GM18909 (cell line): ENCODE results near the gene CDK2AP2.
"Not testable (repeated sequence)": the region's sequence is repeated elsewhere in the genome, so short reads cannot be mapped to it uniquely, and the experiment has no call there.

ENCODE experiments used
- ATAC-seq: cut with Tn5 transposase; IDR thresholded peaks from one replicate; pipeline ENCODE4 v1.9.1; 2021; ENCODE audit warnings: mild to moderate bottlenecking; ENCODE audit not compliant: unreplicated experiment, poor library complexity

The CDK2AP2 gene

GRCh38 chr11:67468759-67469507 is 39.0 kb downstream of the CDK2AP2 start, which contains the start of gene TMEM134:
TSS of gene TMEM134 (minus strand) at chr11:67469251. CDS start at chr11:67469192, 59 bp downstream.
- ATAC-seq, result peak; percentile 67

DNA sequence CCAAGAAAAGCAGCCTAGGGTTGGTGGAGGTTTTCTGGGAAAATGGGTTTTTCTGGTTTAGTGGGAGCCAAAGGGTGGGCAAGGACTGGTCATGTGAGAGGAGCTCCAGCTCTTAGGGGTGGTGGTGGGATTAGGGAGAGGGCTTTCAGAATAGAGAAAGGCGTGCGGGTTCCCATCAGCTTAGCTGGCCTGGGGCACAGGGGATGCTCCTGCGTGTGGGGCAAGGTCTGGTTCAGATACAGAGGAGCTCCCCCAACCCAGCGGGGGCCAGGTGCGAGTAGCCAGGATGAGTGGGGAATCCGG is 39.6 kb downstream of the CDK2AP2 start:
- no peak for ATAC-seq

GRCh38 chr11:67468056-67468455 is 39.9 kb downstream of the CDK2AP2 start:
- no peak for ATAC-seq

GRCh38 chr11:67466962-67467771 is 40.8 kb downstream of the CDK2AP2 start:
- ATAC-seq, result no peak

DNA sequence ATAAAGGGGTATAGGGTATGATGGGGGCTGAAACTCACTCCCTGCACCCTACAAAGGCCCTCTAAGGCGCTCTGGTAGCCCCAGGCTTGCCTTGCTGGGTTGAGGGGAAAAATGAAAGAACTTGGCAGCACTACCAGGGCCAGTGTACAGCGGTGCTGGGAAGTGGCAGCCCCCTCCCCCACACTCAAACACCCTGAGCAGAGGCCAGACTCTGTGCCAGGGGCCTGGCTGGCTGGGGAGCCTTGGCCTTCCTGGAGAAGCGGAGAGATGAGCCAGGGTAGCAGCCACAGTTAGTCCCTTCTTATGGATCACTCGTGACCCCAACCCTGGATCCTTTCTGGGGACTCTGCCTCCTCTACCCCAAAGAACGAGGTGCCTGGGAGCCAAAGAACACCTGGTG is 41.6 kb downstream of the CDK2AP2 start:
- ATAC-seq, result no peak

DNA sequence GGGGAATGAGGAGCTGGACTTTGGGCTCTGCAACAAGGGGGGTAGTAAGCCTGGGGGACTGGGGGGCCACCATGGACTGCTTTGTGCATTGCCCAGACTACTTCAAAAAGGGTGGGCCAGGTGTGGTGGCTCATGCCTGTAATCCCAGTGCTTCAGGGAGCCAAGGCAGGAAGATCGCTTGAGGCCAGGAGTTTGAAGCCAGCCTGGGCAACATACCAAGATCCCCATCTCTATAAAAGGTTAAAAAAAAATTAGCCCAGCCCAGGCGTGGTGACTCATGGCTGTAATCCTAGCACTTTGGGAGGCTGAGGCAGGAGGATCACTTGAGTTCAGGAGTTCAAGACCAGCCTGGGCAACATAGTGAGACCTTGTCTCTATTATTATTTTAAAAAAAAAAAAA is 42.4 kb downstream of the CDK2AP2 start:
- ATAC-seq, result not testable (repeated sequence)

- no peak for ATAC-seq
Observed at GRCh38 chr11:67465189-67465510, 42.8 kb downstream of the CDK2AP2 start.

DNA sequence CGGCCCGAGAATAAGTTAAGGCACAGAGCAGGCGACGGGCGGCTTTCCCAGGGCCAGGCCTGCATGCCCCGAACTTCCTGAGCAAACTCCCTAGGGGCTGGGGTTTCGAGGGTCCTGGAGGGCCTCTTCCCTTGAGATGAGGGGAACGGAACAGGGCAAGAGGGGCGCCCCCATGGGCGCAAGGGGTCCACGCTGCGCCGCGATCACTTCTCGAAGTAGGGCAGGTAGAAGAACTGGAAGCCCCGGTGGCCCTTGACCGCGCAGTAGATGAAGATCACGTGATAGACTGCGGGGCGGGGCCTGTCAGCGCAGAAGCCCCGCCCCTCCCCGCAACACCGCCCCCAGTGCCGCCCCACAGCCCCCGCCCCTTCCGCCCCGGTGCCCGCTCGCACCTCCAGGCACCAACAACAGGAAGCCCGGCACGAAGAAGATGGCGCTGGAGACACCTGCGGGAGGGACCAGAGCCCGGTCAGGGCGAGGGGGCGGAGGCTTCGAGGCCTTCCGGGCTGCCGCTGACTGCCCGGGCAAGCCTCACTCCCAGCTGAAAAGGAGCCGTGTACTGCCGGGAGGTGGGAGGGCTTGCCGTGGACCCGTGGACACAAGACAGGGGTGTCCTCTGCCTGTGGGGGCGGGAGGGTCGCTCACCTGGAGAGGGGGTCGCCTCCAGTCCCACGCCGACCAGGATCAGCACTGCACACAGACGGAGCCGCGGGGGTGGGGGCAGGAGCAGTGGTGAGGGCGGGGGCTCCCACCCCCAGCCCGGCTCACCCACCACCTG is 43.4 kb downstream of the CDK2AP2 start:
- ATAC-seq, result peak; percentile 50

GRCh38 chr11:67463680-67464410 is 44.1 kb downstream of the CDK2AP2 start:
- ATAC-seq, result no peak

DNA sequence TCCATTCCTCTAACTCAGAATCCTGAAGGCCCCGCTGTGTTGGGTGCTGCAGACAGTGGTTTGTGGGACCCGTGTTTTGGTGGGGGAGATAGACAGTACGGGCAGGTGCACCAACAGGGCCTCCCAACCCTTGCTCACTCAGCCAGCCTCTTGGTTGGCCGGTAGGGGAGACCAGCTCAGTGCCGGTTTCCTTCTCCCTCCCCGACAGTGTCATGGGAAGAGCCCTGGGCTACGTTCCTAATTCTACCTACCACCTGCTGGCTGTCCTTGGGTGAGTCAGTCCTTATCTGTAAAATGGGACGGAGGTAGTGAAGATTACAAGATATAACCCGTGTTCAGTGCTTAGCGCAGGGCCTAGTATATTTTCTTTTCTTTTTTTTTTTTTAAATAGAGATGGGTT is 44.8 kb downstream of the CDK2AP2 start:
- ATAC-seq, result no peak

DNA sequence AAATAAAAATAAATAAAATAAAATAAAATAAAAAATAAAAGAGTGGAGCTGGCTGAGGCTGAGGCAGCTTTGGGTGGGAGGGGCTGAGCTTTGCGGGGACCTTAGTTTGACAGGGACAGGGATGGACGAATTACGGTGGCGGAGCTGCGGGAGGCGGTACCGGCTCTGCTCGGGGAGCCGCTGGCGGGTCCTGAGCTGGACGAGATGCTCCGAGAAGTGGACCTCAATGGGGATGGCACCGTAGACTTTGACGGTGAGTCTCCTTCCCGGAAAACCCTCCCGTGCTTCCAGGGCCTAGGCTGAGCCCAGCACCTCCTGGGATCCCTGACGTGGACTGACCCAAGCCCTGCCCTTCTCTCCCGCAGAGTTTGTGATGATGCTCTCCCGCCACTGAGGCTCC is 49.7 kb downstream of the CDK2AP2 start:
- ATAC-seq, result no peak

DNA sequence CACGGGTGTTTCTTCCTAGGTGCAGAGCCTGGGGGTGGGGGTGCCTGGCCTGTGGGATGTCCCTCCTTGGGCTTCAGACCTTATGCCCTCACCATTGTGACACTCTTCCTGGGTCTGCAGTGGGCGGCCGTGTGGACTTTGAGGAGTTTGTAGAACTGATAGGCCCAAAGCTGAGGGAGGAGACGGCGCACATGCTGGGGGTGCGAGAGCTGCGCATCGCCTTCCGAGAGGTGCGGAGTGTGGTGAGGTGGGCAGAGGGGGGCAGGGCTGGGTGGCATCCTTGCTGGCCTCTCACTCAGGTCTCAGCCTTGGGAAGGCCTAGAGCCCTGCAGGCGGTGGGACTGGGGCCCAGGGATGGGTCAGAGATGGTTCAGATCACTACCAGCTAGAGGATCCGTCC is 50.5 kb downstream of the CDK2AP2 start:
- no peak for ATAC-seq
